NCI-H2081 (cell line): ENCODE data around the gene MARCHF10.

Experiments
- DNase-seq, 2 experiments: peaks; one replicate each; lab custom pipeline; 2025; lab: John Stamatoyannopoulos, UW

Gene MARCHF10

GRCh38 chr17:62676952-62677596, 131.0 kb downstream of the MARCHF10 start:
- DNase-seq: no peak

- no peak for DNase-seq
These were observed 131.7 kb downstream of the MARCHF10 start for GRCh38 chr17:62676231-62676943.

GRCh38 chr17:62675701-62676100, 132.4 kb downstream of the MARCHF10 start:
- no peak for DNase-seq

- DNase-seq: no peak
These were observed 132.9 kb downstream of the MARCHF10 start for GRCh38 chr17:62675260-62675659.

GRCh38 chr17:62674841-62675240, 133.3 kb downstream of the MARCHF10 start:
- DNase-seq: no peak

GRCh38 chr17:62674363-62674739, 133.8 kb downstream of the MARCHF10 start:
- no peak for DNase-seq

- DNase-seq: no peak
These were observed 134.3 kb downstream of the MARCHF10 start for GRCh38 chr17:62673614-62674362.

- no peak for DNase-seq
These were observed 135.2 kb downstream of the MARCHF10 start for GRCh38 chr17:62672957-62673356.

GRCh38 chr17:62671553-62671952, 136.6 kb downstream of the MARCHF10 start:
- DNase-seq: no peak

- DNase-seq: no peak
These were observed 137.8 kb downstream of the MARCHF10 start for GRCh38 chr17:62670202-62670821.

GRCh38 chr17:62668091-62668804, 139.9 kb downstream of the MARCHF10 start:
- no peak for DNase-seq

- DNase-seq: no peak
These were observed 141.1 kb downstream of the MARCHF10 start for GRCh38 chr17:62666801-62667591.

- no peak for DNase-seq
These were observed 141.9 kb downstream of the MARCHF10 start for GRCh38 chr17:62666061-62666800.

GRCh38 chr17:62665599-62665998, 142.5 kb downstream of the MARCHF10 start:
- no peak for DNase-seq

- no peak for DNase-seq
These were observed 143.6 kb downstream of the MARCHF10 start for GRCh38 chr17:62664336-62665120.

GRCh38 chr17:62663304-62663703, 144.8 kb downstream of the MARCHF10 start:
- DNase-seq: no peak

GRCh38 chr17:62662855-62663254, 145.3 kb downstream of the MARCHF10 start:
- no peak for DNase-seq

GRCh38 chr17:62661337-62661736, 146.8 kb downstream of the MARCHF10 start:
- DNase-seq: no peak

- DNase-seq: no peak
These were observed 147.4 kb downstream of the MARCHF10 start for GRCh38 chr17:62660629-62661118.
